OCI-LY3 (cell line): ENCODE measurements around the gene THRB.

Source experiments
- H2AFZ ChIP-seq: fragments of 200-600, 300-600 bp; shearing (Covaris generic); 2 replicates; pipeline ENCODE4 v1.6.0; 2014; ENCODE audit warnings: antibody characterized with exemption, low read depth, low read length
- H3K27ac ChIP-seq: fragments of 200-600, 300-600 bp; sonication (generic); 2 replicates; pipeline ENCODE4 v1.5.1; 2014; ENCODE audit warnings: mild to moderate bottlenecking, low read length, moderate library complexity, mixed read lengths
- H3K27me3 ChIP-seq: fragments of 200-600, 300-600 bp; sonication (generic); 2 replicates; pipeline ENCODE4 v1.6.1; 2014; ENCODE audit warnings: low read depth, low read length, mixed read lengths
- H3K36me3 ChIP-seq: fragments of 200-600, 300-600 bp; sonication (generic); replicated peaks from 2 replicates; pipeline ENCODE3; 2014; ENCODE audit warnings: low read depth, low read length, mixed read lengths
- H3K4me1 ChIP-seq: fragments of 300-600, 200-600 bp; sonication (generic); 2 replicates; pipeline ENCODE4 v1.6.1; 2014; ENCODE audit warnings: low read length, mixed read lengths
- H3K4me2 ChIP-seq: fragments of 200-600, 300-600 bp; sonication (generic); 2 replicates; pipeline ENCODE4 v1.6.1; 2014; ENCODE audit warnings: low read length, mixed read lengths
- H3K4me3 ChIP-seq: fragments of 300-600, 200-600 bp; sonication (generic); 2 replicates; pipeline ENCODE4 v1.5.1; 2014; ENCODE audit warnings: antibody characterized with exemption, mild to moderate bottlenecking, low read length, moderate library complexity
- H3K79me2 ChIP-seq: fragments of 300-600, 200-600 bp; shearing (Covaris generic); 2 replicates; pipeline ENCODE4 v1.6.1; 2014; ENCODE audit warnings: mild to moderate bottlenecking, low read length, mixed read lengths
- H3K9ac ChIP-seq: fragments of 300-600, 200-600 bp; shearing (Covaris generic); 2 replicates; pipeline ENCODE4 v1.6.0; 2014; ENCODE audit warnings: mild to moderate bottlenecking, low read length, moderate library complexity
- H3K9me3 ChIP-seq: fragments of 200-600, 300-600 bp; shearing (Covaris generic); 2 replicates; pipeline ENCODE4 v1.6.1; 2014; ENCODE audit warnings: low read length, mixed read lengths; ENCODE audit not compliant: insufficient read depth
- H4K20me1 ChIP-seq: fragments of 200-600, 300-600 bp; sonication (generic); 2 replicates; pipeline ENCODE4 v1.6.1; 2016; ENCODE audit warnings: low read length, mixed read lengths; ENCODE audit not compliant: insufficient read depth
- CTCF ChIP-seq: fragments of 200-600, 300-600 bp; sonication (generic); IDR thresholded peaks from 2 replicates; pipeline ENCODE4 v1.5.1; 2014; ENCODE audit warnings: antibody characterized with exemption, low read length, low read depth
- EZH2phosphoT487 ChIP-seq: fragments of 200-600 bp; shearing (Covaris generic); IDR thresholded peaks from 2 replicates; pipeline ENCODE4 v1.6.1; 2018; ENCODE audit warnings: antibody characterized with exemption, mixed run types, low read depth

The THRB gene

GRCh38 chr3:24141548-24141947, 353.1 kb downstream of the THRB start:
- H3K27ac ChIP-seq = no peak overlapping the region
- no peaks in the 10 kb centered on the region for H3K4me1 ChIP-seq
- no peaks in the 10 kb centered on the region for H3K27me3 ChIP-seq
- no peak overlapping the region for H3K4me3 ChIP-seq
- H3K4me2 ChIP-seq = no peak overlapping the region
- no peaks in the 10 kb centered on the region for H3K36me3 ChIP-seq
- no peak overlapping the region for H2AFZ ChIP-seq
- H3K9ac ChIP-seq = no peak overlapping the region
- TF ChIP-seq EZH2phosphoT487 = no peak
- TF ChIP-seq CTCF = no peak
- H3K79me2 ChIP-seq = no peaks in the 10 kb centered on the region
- no peaks in the 10 kb centered on the region for H3K9me3 ChIP-seq
- H4K20me1 ChIP-seq = no peaks in the 10 kb centered on the region

GRCh38 chr3:24139463-24140412, 354.9 kb downstream of the THRB start:
- Histone ChIP-seq H2AFZ (no peak overlapping the region), H3K27me3 (no peaks in the 10 kb centered on the region), H3K79me2 (no peaks in the 10 kb centered on the region), H3K4me1 (peaks cover under 1% of the 10 kb centered on the region; the same call in 1 of the 2 replicates), H3K36me3 (no peaks in the 10 kb centered on the region), H3K4me3 (no peak overlapping the region), H3K9me3 (no peaks in the 10 kb centered on the region), H3K9ac (no peak overlapping the region), H4K20me1 (no peaks in the 10 kb centered on the region), H3K4me2 (no peak overlapping the region), H3K27ac (no peak overlapping the region)
- no peak for TF ChIP-seq EZH2phosphoT487
- no peak for TF ChIP-seq CTCF

- no peak overlapping the region for H3K9ac ChIP-seq
- H3K4me3 ChIP-seq = no peak overlapping the region
- H2AFZ ChIP-seq = no peak overlapping the region
- H3K27ac ChIP-seq = no peak overlapping the region
- no peaks in the 10 kb centered on the region for H3K9me3 ChIP-seq
- peaks cover 4% of the 10 kb centered on the region; the same call in 1 of the 2 replicates for H3K4me1 ChIP-seq
- no peaks in the 10 kb centered on the region for H3K79me2 ChIP-seq
- no peak overlapping the region for H3K4me2 ChIP-seq
- TF ChIP-seq EZH2phosphoT487 (no peak), CTCF (no peak)
- H3K36me3 ChIP-seq = no peaks in the 10 kb centered on the region
- H3K27me3 ChIP-seq = no peaks in the 10 kb centered on the region
- no peaks in the 10 kb centered on the region for H4K20me1 ChIP-seq
Measured at GRCh38 chr3:24138876-24139256, 355.8 kb downstream of the THRB start.

GRCh38 chr3:24137958-24138875, 356.4 kb downstream of the THRB start:
- Histone ChIP-seq H3K36me3 (no peaks in the 10 kb centered on the region), H3K9me3 (no peaks in the 10 kb centered on the region), H3K4me2 (no peak overlapping the region), H3K79me2 (no peaks in the 10 kb centered on the region), H3K27me3 (no peaks in the 10 kb centered on the region), H3K4me3 (no peak overlapping the region), H4K20me1 (no peaks in the 10 kb centered on the region), H3K9ac (no peak overlapping the region), H3K27ac (no peak overlapping the region), H3K4me1 (peaks cover 4% of the 10 kb centered on the region; the same call in 1 of the 2 replicates), H2AFZ (no peak overlapping the region)
- TF ChIP-seq EZH2phosphoT487 = no peak
